ENCODE data around the gene EXOC7.
A peak's percentile ranks its signal among the peaks of the same experiment; 100 is the strongest.

The EXOC7 gene

DNA sequence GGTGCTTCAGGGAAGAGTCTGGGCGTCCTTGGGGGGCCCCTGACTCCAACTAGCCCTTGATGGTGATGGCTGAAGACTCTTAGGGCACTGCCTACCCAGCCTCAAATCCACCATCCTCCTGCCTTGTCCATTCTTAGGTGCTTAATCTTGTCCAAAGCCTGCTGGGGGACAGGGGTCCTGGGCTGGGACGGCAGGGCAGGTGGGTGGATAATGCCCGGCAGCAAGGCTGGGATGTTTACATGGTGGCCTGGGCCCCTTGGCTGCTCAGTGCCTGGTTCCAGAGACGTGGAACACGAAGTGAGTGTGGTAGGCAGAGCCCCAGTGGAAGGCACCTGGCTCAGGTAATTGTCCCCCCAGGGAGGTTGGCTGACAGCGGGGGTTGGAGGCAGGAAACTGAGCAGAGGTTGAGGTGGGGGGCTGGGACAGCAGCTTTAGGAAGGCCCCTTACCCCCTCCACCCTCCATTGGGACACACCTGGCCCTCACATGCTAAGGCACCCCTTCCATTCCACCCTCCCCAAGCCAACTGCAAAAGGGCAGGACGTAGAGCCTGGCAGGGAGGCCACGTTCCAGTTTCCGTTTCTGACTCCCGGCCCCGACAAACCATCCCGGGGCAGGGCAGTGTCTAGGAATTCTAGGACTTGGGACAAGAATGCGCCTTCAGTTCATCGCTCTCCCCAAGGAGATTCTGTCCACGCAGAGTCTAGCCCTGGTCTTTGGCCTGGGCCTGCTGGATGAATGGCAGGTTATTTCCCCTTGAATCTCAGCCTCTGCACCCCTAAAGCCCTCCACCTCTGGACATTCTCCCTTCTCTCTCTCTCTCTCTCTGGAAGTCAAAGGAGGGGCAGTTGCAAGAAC, 35.5 kb upstream of the EXOC7 start:
- peak overlapping the region; percentile 17; the same call in 1 of the 2 replicates for H3K4me2 ChIP-seq
- H3K9me3 ChIP-seq: no peaks in the 10 kb centered on the region
- peaks cover 83% of the 10 kb centered on the region for H3K4me1 ChIP-seq
- peaks cover 36% of the 10 kb centered on the region for H3K27me3 ChIP-seq
- no peaks in the 10 kb centered on the region for H4K20me1 ChIP-seq
- H3K4me3 ChIP-seq: no peak overlapping the region
- no peak for TF ChIP-seq Cebpa-rat (IDR thresholded peaks at IDR 0.05)
- no peaks in the 10 kb centered on the region for H3K36me3 ChIP-seq
- no peak overlapping the region for H3K9ac ChIP-seq
- H3K27ac ChIP-seq: no peak overlapping the region

DNA sequence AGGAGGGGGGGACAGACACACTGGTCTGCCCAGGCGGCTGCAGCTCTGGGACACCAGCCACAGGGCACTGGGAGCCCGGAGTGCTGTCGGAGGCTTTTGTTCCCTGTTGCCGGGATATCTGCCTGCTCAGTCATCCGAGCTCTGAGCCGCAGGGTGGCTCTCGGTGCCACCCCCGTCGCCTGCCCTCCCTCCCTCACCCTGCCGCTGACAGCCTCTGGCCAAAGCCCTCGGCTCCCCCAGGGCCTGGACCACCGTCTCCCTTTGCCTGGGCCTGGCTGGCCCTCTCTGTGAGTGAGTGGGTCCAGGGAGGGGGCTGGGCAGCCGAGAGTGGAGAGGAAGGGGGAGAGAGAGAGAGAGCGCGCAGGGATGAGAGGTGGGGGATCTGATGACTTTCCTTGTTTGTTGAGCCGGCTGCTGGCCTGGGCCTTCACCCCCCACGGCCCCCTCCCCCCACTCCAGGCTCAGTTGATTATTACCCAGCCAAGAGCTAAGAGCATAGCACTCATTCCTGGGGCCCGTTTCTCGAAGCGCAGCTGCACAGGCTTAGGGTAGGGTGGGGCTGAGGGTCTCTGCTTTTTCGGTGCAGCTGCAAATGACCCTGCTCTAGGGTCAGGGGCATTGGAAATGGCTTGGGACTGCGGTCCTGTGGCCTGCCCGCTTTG, 34.8 kb upstream of the EXOC7 start:
- no peak for TF ChIP-seq Cebpa-rat (IDR thresholded peaks at IDR 0.05)
- H3K4me2 ChIP-seq: peak overlapping the region; percentile 88; the same call in 1 of the 2 replicates
- H4K20me1 ChIP-seq: no peaks in the 10 kb centered on the region
- peaks cover 83% of the 10 kb centered on the region for H3K4me1 ChIP-seq
- H3K9ac ChIP-seq: no peak overlapping the region
- H3K4me3 ChIP-seq: no peak overlapping the region
- H3K36me3 ChIP-seq: no peaks in the 10 kb centered on the region
- H3K27ac ChIP-seq: no peak overlapping the region
- H3K27me3 ChIP-seq: peaks cover 36% of the 10 kb centered on the region
- H3K9me3 ChIP-seq: no peaks in the 10 kb centered on the region

DNA sequence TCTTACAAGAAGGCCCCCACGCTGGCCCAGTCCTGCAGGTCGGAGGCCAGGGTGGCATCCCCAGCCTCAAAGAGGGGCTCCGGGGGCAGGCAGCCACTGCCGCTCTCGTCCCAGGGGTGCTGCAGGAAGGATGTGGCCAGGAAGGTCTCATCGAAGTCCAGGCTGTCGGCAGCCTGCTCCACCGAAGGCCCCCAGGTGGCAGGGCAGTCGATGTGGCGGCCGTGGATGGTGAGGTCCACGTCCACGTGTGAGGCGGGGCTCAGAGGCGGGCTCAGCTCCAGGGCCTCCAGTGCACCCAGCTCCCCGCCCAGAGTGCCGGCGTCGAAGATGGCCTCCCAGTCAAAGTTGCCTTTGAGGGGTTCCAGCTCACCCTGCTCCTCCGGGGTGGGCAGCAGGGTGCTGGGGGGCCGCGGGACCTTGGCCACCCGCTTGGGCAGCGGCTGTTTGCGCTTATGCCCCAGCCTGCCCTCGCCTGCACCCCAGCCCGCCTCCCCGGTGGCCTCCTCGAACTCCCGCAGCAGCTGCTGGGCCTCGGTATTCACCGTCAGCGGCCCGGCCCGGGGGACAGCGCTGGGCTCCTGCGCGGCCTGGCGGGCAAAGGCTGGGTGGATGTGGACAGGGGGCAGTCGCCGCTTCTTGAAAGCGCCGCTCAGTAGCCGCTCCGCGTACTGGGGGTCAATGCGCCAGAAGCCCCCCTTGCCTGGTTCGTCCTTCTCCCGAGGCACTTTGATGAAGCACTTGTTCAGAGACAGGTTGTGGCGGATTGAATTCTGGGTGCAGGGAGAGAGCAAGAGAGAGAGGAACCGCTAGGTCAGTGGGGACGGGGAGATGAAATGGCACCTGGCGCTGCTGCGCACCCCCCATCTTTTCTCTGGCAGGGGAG, 34.0 kb upstream of the EXOC7 start:
- Histone ChIP-seq H3K9me3 (no peaks in the 10 kb centered on the region), H3K4me3 (peak overlapping the region; percentile 11; the same call in 1 of the 2 replicates), H3K27me3 (peaks cover 36% of the 10 kb centered on the region), H3K9ac (peak overlapping the region; percentile 30; the same call in 1 of the 2 replicates), H3K4me2 (peak overlapping the region; percentile 88), H3K36me3 (no peaks in the 10 kb centered on the region), H3K4me1 (peaks cover 75% of the 10 kb centered on the region), H4K20me1 (no peaks in the 10 kb centered on the region), H3K27ac (peak overlapping the region; percentile 50)
- no peak for TF ChIP-seq Cebpa-rat (IDR thresholded peaks at IDR 0.05)

DNA sequence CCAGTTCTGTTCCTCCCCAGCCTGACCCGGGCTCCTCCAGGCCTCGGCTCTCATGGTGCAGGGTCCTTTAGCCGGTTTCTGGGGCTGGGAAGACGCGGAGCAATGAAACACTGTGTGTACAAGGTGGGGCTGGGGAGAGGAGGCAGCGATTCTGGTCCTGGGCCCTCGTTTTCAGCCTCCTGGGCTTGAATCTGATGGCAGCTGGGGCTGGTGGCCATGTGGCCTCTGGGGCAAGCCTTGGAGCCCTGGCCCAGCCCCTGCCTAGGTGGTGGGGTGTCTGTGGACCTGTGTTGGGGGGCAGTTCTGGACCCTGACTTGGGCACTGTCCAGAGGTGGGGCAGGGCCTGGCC, 33.4 kb upstream of the EXOC7 start:
- no peaks in the 10 kb centered on the region for H3K9me3 ChIP-seq
- H4K20me1 ChIP-seq: no peaks in the 10 kb centered on the region
- peak overlapping the region; percentile 30; the same call in 1 of the 2 replicates for H3K9ac ChIP-seq
- peak overlapping the region; percentile 11; the same call in 1 of the 2 replicates for H3K4me3 ChIP-seq
- H3K36me3 ChIP-seq: no peaks in the 10 kb centered on the region
- TF ChIP-seq Cebpa-rat (IDR thresholded peaks at IDR 0.05): no peak
- peaks cover 34% of the 10 kb centered on the region for H3K27me3 ChIP-seq
- peaks cover 69% of the 10 kb centered on the region for H3K4me1 ChIP-seq
- H3K4me2 ChIP-seq: peak overlapping the region; percentile 88
- H3K27ac ChIP-seq: peak overlapping the region; percentile 50

DNA sequence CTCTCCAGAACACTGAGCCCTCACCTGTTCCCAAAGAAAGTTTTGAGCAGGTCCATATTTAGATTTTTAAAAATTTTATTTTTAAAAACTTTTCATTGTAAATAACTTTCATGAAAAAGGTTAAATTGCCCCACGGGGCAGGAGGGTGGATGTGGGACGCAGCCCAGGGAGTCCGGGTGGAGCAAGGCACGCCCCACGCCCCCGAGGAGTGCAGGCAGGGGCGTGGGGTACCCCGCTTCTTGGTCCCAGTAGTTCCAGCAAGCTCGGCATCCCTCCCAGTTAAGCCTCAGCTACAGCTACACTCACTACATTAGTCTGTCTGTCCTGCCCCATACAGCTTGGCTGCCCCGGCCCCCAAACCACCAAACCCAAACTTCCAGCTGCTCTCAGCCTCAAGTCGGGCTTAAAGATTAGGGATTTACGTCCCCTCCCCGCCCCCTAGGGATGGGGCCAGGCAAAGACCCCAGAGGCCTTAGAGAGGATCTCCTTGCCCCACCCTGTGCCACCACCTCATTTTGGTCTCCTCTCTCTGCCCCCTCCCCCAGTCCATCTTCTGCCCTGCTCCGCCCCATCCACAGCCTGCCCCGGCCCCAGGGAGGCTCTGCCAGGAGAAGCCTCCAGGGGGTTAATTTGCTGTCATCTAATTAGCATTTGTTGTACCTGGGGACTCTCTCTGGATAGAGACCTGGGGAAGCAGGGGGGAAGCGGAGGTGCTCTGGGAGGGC, 32.9 kb upstream of the EXOC7 start:
- Histone ChIP-seq H3K4me3 (peak overlapping the region; percentile 11; the same call in 1 of the 2 replicates), H3K4me2 (peak overlapping the region; percentile 88), H3K4me1 (peaks cover 64% of the 10 kb centered on the region), H3K9me3 (no peaks in the 10 kb centered on the region), H3K36me3 (no peaks in the 10 kb centered on the region), H3K27ac (peak overlapping the region; percentile 50; the same call in 1 of the 2 replicates), H4K20me1 (no peaks in the 10 kb centered on the region), H3K27me3 (peaks cover 30% of the 10 kb centered on the region), H3K9ac (peak overlapping the region; percentile 30; the same call in 1 of the 2 replicates)
- TF ChIP-seq Cebpa-rat (IDR thresholded peaks at IDR 0.05): no peak

DNA sequence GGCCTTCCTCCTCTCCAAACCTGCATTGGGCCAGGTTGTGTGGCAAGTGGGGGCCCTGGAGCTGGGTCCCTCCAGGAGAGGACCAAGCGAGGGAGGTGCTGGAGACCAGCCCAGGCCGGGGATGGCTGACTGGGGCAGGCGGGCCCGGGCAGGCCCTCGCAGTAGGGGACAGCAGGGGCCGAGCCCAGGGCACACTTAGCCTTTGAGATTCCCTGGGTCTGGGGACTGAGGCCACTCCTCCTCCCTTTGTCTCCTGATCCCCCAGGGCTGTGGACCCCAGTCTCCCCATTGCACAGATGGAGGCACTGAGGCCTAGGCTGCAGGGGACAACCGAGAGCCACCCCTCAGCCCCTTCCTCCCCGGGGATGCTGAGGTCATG, 32.2 kb upstream of the EXOC7 start:
- no peaks in the 10 kb centered on the region for H3K36me3 ChIP-seq
- peak overlapping the region; percentile 88 for H3K4me2 ChIP-seq
- peaks cover 23% of the 10 kb centered on the region for H3K27me3 ChIP-seq
- H3K4me3 ChIP-seq: no peak overlapping the region
- no peak for TF ChIP-seq Cebpa-rat (IDR thresholded peaks at IDR 0.05)
- H3K4me1 ChIP-seq: peaks cover 59% of the 10 kb centered on the region
- H3K27ac ChIP-seq: no peak overlapping the region
- H3K9ac ChIP-seq: no peak overlapping the region
- H3K9me3 ChIP-seq: no peaks in the 10 kb centered on the region
- H4K20me1 ChIP-seq: no peaks in the 10 kb centered on the region

DNA sequence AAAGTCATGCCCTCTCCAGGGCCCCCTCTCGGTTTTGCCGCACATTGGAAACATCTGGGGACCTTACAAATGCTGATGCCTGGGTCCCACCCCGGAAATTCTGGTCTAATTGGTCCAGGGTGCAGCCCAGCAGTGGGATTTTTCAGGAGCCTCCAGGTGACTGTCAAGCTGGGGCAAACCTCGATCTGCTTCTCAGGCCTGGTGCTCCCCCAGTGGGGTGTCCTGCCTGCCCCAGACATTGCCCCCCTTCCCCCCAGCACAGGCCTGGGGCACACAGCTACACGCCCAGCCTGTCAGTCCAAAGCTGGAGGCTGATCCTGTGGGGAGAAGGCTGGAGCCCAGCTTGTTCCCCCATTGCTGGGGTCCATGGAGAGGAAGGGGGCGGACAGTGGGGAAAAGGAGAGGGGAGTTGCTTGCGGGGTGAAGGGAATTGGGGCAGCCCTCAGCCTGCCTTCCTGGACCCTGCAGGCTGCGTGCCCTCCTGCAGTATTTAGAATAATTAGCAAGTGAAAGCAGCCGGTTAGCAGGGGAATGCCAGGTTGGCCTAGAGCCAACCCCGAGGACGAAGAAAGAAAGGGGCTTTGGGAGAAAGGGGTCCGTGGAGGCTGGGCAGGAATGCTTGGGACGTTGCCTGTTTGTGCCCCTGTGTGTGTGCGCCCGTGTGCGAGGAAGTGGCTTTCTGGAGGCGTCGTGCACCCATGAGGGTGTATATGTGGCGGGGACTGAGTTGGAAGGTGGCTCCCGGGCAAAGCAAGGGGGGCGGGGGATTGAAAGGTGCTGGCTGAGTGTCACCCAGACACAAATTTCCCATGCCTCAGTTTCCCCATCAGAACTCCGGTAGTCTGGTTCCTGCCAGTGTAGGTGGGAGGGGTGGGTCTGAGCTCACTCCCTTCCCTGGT, 31.6 kb upstream of the EXOC7 start:
- no peak for TF ChIP-seq Cebpa-rat (IDR thresholded peaks at IDR 0.05)
- H3K36me3 ChIP-seq: no peaks in the 10 kb centered on the region
- H3K27me3 ChIP-seq: peaks cover 17% of the 10 kb centered on the region
- H3K4me3 ChIP-seq: no peak overlapping the region
- peaks cover 52% of the 10 kb centered on the region for H3K4me1 ChIP-seq
- H3K9ac ChIP-seq: no peak overlapping the region
- H3K9me3 ChIP-seq: no peaks in the 10 kb centered on the region
- H3K4me2 ChIP-seq: peak overlapping the region; percentile 88
- no peak overlapping the region for H3K27ac ChIP-seq
- H4K20me1 ChIP-seq: no peaks in the 10 kb centered on the region

DNA sequence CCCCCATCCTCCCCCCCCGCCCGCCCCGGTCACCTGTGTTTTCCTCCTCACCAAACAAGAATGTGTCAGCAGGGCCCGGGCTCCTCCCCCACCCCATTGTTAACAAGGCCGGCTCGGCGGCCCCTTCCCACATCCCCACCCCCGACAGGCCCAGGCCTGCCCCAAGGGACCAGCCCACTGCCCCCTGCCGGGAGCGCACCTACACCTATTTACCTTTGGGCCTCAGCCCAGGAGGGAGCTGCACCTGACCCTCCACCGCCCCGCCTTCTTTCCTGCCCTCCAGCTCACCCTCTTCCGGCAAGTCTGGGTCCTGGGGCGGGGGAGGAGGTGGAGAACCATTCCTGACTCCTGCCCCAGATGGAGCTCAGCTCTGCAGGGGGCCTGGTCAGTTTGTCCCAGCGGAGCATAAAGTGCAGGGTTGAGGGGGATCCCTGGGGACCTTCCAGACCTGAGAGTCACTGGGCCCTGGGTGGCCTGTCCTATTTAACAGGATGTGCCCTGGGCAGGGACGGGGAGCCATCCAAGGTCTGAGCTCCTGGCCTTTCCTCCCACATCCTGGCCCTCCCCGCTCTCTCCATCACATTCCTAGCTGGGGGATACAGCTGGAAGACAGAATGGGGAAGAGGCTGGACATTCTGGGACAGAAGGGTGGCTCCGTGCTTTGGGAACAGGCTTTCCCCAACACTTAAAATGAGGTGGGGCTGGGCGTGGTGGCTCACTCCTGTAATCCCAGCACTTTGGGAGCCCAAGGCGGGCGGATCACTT, 29.2 kb upstream of the EXOC7 start:
- Histone ChIP-seq H3K36me3 (no peaks in the 10 kb centered on the region), H3K9ac (no peak overlapping the region), H3K4me3 (no peak overlapping the region), H3K4me2 (no peak overlapping the region), H4K20me1 (no peaks in the 10 kb centered on the region), H3K27me3 (no peaks in the 10 kb centered on the region), H3K9me3 (no peaks in the 10 kb centered on the region), H3K4me1 (peaks cover 46% of the 10 kb centered on the region), H3K27ac (no peak overlapping the region)
- no peak for TF ChIP-seq Cebpa-rat (IDR thresholded peaks at IDR 0.05)
